Transverse colon (tissue), 4 donors: Measurements from ENCODE around the gene MET.

Experiments used
- EP300 ChIP-seq: sonication (generic); formaldehyde crosslinking; IDR thresholded peaks from one replicate; pipeline ENCODE4 v1.6.1; 2017; ENCODE audit warnings: antibody characterized with exemption, low read depth
- POLR2A ChIP-seq: fragments of 450-650 bp; IDR thresholded peaks from one replicate; pipeline ENCODE4 v1.6.1; 2016; ENCODE audit warnings: antibody characterized with exemption, mild to moderate bottlenecking, moderate library complexity
- POLR2AphosphoS5 ChIP-seq, 3 donors: sonication (generic); formaldehyde crosslinking; IDR thresholded peaks; one replicate each; pipeline ENCODE4 v1.6.1; 2016; ENCODE audit warnings: antibody characterized with exemption in 3 of 3
- TF ChIP-seq, protein P1 (sequence below), 5 experiments: fragments of 200-600 bp in 3 of 5; fragments of 450-650 bp in 2 of 5; sonication (generic) in 3 of 5; IDR thresholded peaks; 1 replicate in 2 of 5; 2 replicates in 3 of 5; pipeline ENCODE4 v1.5.1; 2016 to 2017; ENCODE audit warnings: antibody characterized with exemption in 5 of 5, inconsistent platforms in 3 of 5, mild to moderate bottlenecking in 2 of 5, moderate library complexity in 1 of 5

DNA sequence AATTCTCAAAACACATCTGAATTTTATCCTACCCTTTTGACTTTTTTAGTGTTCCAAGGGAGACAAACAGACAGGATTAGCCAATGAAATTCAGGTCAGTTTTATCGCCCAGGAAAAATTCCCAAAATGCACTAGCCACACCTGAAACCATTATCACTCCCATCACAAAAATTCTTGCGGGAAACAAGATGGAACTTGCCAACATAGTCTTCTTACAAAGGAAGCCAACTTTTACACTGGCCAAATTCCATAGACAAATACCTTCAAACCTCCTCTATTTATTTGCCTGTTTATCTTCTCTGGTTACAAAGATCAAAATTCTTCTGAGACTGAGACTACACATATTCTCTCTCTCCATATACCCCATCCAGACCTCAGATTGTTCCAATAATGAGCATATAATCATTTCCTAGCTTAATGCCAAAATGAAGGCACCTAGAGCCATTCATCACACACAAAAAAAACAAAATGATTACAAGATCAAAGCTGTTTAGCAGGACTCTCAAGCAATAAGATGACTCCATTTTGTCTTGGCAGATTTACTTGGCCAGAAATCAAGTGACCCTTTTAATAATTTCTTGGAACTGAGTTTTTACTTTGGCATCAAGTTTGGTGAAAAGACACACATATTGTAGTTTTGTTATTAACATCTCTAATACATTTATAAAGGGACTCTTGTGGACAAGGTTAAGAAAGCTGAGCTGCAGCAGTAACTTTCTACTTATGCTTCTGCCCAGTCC lies 30.2 kb downstream of the MET start:
- TF ChIP-seq, protein P1, sequence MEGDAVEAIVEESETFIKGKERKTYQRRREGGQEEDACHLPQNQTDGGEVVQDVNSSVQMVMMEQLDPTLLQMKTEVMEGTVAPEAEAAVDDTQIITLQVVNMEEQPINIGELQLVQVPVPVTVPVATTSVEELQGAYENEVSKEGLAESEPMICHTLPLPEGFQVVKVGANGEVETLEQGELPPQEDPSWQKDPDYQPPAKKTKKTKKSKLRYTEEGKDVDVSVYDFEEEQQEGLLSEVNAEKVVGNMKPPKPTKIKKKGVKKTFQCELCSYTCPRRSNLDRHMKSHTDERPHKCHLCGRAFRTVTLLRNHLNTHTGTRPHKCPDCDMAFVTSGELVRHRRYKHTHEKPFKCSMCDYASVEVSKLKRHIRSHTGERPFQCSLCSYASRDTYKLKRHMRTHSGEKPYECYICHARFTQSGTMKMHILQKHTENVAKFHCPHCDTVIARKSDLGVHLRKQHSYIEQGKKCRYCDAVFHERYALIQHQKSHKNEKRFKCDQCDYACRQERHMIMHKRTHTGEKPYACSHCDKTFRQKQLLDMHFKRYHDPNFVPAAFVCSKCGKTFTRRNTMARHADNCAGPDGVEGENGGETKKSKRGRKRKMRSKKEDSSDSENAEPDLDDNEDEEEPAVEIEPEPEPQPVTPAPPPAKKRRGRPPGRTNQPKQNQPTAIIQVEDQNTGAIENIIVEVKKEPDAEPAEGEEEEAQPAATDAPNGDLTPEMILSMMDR (IDR thresholded peaks at IDR 0.05): no peak
- TF ChIP-seq EP300 (no peak), POLR2A (no peak), POLR2AphosphoS5 (IDR thresholded peaks at IDR 0.05) (no peak)
